Measurements from ENCODE around the gene POLR3C.

The POLR3C gene

DNA sequence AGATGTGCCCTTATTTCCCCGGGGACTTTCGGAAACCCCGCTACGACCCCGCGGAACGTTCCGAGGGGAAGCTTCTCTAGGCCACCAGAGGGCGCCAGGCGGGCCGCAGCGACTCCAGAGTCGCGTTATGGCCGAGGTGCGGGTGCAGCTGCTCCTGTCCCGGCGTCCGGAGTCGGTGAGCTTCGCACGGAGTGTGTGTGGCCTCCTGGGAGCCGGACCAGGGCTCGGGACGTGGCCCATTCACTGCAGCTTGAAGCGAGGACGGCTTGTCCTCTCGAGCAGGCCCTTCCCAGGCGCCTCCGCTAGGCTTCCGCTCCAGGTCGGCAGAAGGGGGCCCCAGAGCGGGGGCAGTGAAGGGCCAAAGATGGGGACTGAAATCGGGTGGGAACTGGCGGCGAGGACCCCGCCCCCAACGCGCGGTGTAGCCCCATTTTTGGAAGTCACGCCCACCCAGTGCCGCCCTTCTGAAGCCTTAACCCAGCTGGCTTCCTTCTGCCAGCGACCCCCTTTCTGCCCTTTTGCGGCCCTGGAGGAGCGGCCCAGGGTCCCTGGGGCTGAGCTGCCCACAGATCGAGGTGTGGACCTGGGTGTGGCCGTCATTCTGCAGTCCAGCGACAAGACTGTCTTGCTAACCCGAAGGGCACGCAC, 21.6 kb downstream of the POLR3C start, which contains the start of gene NUDT17:
NUDT17 (plus strand) TSS at position 117 of the 648 bp plus-strand sequence; CDS start at position 128, 11 bp downstream.
- H3K4me3 ChIP-seq (ENCODE audit: low read depth, low read length): peak within 1 kb of the TSS; percentile 72
- no peak for DNase-seq (ENCODE audit: low read depth)
- TF ChIP-seq, protein P1, sequence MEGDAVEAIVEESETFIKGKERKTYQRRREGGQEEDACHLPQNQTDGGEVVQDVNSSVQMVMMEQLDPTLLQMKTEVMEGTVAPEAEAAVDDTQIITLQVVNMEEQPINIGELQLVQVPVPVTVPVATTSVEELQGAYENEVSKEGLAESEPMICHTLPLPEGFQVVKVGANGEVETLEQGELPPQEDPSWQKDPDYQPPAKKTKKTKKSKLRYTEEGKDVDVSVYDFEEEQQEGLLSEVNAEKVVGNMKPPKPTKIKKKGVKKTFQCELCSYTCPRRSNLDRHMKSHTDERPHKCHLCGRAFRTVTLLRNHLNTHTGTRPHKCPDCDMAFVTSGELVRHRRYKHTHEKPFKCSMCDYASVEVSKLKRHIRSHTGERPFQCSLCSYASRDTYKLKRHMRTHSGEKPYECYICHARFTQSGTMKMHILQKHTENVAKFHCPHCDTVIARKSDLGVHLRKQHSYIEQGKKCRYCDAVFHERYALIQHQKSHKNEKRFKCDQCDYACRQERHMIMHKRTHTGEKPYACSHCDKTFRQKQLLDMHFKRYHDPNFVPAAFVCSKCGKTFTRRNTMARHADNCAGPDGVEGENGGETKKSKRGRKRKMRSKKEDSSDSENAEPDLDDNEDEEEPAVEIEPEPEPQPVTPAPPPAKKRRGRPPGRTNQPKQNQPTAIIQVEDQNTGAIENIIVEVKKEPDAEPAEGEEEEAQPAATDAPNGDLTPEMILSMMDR (IDR thresholded peaks at IDR 0.05; ENCODE audit: low read depth, low read length, missing control alignments): peak; percentile 92

DNA sequence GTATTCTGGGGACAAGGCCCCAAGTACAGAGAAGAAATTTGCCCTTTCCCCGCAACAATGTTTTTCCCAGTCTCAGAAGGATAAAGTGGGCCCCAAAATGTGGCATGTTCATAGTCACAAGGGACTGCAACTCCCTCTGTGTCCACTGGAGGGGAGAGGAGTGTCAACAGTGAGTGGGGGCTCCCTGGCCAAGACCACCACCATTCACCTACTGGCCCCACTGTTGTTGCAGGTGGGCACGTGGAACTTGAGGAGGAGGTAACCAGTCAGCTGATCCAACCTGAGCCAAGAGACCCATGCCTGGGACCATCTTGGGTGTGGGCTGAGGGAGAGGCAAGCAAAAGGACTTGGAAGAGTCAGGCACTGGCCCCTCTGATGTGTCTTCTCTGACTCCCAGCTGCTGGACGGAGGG, 22.2 kb downstream of the POLR3C start:
- TF ChIP-seq, protein P1 (IDR thresholded peaks at IDR 0.05; ENCODE audit: low read depth, low read length, missing control alignments): peak; percentile 88
- peak overlapping the region; percentile 72 for H3K4me3 ChIP-seq (ENCODE audit: low read depth, low read length)
- DNase-seq (ENCODE audit: low read depth): no peak

DNA sequence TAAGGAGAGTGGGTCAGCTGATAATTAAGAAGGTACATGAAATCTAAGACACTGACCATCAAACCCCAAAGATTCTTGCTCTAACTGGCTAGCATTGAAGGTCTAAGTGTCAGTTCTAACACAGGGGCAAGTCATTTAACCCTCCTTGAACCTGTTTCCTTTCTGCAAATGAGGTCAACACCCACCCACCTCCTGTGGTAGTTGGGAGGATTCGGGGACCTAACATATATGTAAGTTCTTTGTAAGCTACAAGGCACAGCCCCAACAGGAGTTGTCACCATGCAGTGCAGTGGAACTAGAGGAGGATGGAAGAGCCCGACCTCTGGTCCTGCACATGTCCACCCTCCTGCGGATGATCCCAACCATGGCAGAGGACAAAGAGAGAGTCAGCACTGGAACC, 23.8 kb downstream of the POLR3C start:
- DNase-seq (ENCODE audit: low read depth): no peak
- H3K4me3 ChIP-seq (ENCODE audit: low read depth, low read length): no peak overlapping the region
- TF ChIP-seq, protein P1 (IDR thresholded peaks at IDR 0.05; ENCODE audit: low read depth, low read length, missing control alignments): no peak

DNA sequence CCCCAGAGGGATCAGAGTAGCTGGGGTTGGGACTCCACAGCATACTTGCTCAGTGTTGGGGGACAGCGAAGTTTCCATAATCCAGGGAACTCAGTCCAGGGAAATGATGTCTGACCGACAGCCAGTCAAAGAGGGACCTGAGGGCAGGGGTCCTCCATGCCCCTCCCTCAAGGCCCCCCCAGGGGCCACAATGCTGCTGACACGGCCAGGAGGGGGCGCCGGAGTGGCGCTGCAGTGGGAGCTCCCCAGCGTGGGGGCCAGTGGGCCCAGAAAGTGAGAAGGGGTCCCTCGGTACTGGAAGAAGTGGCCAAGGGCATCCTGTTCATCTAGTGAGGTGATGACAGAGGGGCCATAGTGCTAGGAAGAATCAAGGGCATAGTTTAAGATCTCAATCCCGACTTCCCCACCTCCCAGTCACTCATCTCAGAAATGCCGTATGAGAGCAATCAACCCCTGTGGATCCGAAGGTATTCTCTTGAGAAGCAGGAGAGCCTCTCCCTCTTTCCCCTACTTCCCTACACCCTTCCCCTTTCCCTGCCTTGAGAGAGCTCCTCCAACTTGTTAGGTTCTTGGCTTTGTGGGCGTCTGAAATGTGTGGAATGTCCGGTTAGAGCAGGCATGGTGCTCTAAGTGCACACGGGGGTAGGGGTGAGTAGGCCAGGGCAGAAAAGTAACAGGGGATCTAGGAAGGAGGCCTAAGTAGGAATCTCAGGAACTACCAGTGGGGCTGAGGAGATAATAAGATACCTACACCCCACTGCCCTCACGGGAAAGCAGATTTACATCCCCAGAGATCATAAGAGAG, 25.6 kb downstream of the POLR3C start:
- TF ChIP-seq, protein P1 (IDR thresholded peaks at IDR 0.05; ENCODE audit: low read depth, low read length, missing control alignments): peak; percentile 53
- DNase-seq (ENCODE audit: low read depth): no peak
- no peak overlapping the region for H3K4me3 ChIP-seq (ENCODE audit: low read depth, low read length)

DNA sequence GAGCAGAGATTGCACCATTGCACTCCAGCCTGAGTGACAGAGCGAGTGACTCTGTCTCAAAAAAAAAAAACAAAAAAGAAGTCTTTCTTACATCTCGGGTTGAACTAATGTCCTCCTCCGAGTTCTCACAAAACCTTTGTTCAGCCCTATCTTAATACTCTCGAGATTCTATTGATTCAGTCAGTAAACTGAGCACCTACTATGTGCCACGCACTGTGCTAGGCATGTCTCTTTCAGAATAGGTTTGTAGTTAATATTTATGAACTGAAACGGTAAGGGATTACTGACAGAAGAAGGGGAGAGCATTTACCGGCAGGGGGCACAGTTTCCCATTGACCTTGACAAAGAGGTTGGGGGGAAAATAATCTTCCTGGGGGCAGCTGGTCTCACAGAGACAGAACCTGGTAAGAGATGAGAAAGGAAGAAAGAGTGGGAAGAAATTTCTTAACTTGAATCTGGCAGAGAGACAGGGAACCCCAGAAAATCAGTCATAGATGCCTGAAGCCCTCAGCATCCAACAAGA, 31.5 kb downstream of the POLR3C start:
- no peak for DNase-seq (ENCODE audit: low read depth)
- TF ChIP-seq, protein P1 (IDR thresholded peaks at IDR 0.05; ENCODE audit: low read depth, low read length, missing control alignments): peak; percentile 42
- H3K4me3 ChIP-seq (ENCODE audit: low read depth, low read length): no peak overlapping the region

DNA sequence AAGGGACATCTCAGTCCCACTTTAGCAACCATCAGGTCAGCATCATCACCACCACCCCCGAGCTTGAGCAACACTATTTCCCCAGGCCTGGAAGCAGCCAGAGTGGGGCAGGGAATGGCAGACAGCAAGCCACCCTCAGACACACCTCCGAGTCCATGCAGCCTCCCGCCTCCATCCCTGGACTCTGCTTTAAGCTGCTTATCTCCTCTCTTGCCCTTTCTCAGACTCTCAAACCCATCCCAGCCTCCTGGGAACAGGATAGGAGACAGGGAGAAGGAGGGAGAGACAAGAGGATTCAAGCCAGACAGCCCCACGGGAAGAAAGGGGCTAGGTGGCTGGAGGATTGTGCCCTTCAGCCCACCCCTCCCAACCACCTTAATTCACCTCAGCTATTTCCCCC, 33.2 kb downstream of the POLR3C start:
- TF ChIP-seq, protein P1 (IDR thresholded peaks at IDR 0.05; ENCODE audit: low read depth, low read length, missing control alignments): no peak
- DNase-seq (ENCODE audit: low read depth): no peak
- H3K4me3 ChIP-seq (ENCODE audit: low read depth, low read length): no peak overlapping the region

Data from GM12864 (cell line).